ENCODE measurements around the gene ZFP28. TPM values are rescaled to one million over a fixed set of nuclear protein-coding genes. Genes with fewer than 3 reads are reported as not detected.

The ZFP28 gene
- total and polyA plus RNA-seq, 8 donors: 2.1 to 4.8 (median 2.8) TPM

GRCh38 chr19:56601375-56601774, 62.6 kb downstream of the ZFP28 start:
- H3K4me1 ChIP-seq: no peaks in the 10 kb centered on the region
- H3K9me3 ChIP-seq: peaks cover 0 to 4% (median 0%) of the 10 kb centered on the region in 4 donors
- no peaks in the 10 kb centered on the region for H3K27me3 ChIP-seq
- DNase-seq: no peak
- 90 to 92% methylated on average over 3 of the region's 3 CpGs for WGBS, 2 donors
- intact Hi-C loops (cut with DNase I): no loop called here
- no peak overlapping the region for H3K4me3 ChIP-seq
- no peak for TF ChIP-seq CTCF (IDR thresholded peaks at IDR 0.05)
- peaks cover 0 to 7% (median 0%) of the 10 kb centered on the region in 3 donors for H3K36me3 ChIP-seq
- ATAC-seq: no peak
- FAIRE-seq: no peak
- H3K27ac ChIP-seq: no peak overlapping the region

- Histone ChIP-seq H3K4me1 (no peaks in the 10 kb centered on the region), H3K9me3 (peaks cover 0 to 7% (median 0%) of the 10 kb centered on the region in 4 donors), H3K4me3 (no peak overlapping the region), H3K36me3 (peaks cover 0 to 7% (median 0%) of the 10 kb centered on the region in 3 donors), H3K27me3 (no peaks in the 10 kb centered on the region), H3K27ac (no peak overlapping the region)
- intact Hi-C loops (cut with DNase I): no loop called here
- ATAC-seq (no peak), FAIRE-seq (no peak), DNase-seq (no peak)
- TF ChIP-seq CTCF (IDR thresholded peaks at IDR 0.05): no peak
- WGBS, 2 donors: 78 to 84% methylated on average over 6 of the region's 6 CpGs
Measured at GRCh38 chr19:56603829-56604228, 65.1 kb downstream of the ZFP28 start.

Other genes starting within 250 kb of the ZFP28 start
- gene ZSCAN5A, start 224.1 kb upstream of the ZFP28 start, total RNA-seq: 1 to 10 TPM; 4.8 to 8.1 (median 6.2) TPM
- 1 to 10 TPM; 4.4 to 5.0 TPM for gene ZSCAN5A, start 224.1 kb upstream of the ZFP28 start, polyA plus RNA-seq
- 1 to 10 TPM; 1.2 to 2.0 (median 1.8) TPM for gene ZNF582, start 145.4 kb upstream of the ZFP28 start, total RNA-seq
- gene ZNF582, start 145.4 kb upstream of the ZFP28 start, polyA plus RNA-seq: 1 to 10 TPM; 1.6 to 2.6 TPM
- gene ZNF583, start 134.6 kb upstream of the ZFP28 start, total RNA-seq: 1 to 10 TPM; 1.7 to 3.4 (median 2.3) TPM
- gene ZNF583, start 134.6 kb upstream of the ZFP28 start, polyA plus RNA-seq: 1 to 10 TPM in 1 of 2 donors, under 1 TPM in 1; 0.84 to 1.9 TPM
- gene ZNF667, start 61.6 kb upstream of the ZFP28 start, total RNA-seq: 1 to 10 TPM in 3 of 6 donors, under 1 TPM in 3; 0.54 to 3.3 (median 0.99) TPM
- gene ZNF667, start 61.6 kb upstream of the ZFP28 start, polyA plus RNA-seq: 1 to 10 TPM; 2.0 to 4.5 TPM
- 1 to 10 TPM in 5 of 6 donors, under 1 TPM in 1; 0.73 to 5.4 (median 2.4) TPM for gene ZNF471, start 31.1 kb upstream of the ZFP28 start, total RNA-seq
- 1 to 10 TPM; 1.9 to 3.5 TPM for gene ZNF471, start 31.1 kb upstream of the ZFP28 start, polyA plus RNA-seq
- gene ZNF470, start 28.5 kb downstream of the ZFP28 start, total RNA-seq: 1 to 10 TPM; 1.3 to 2.9 (median 1.6) TPM
- 1 to 10 TPM; 1.5 to 3.0 TPM for gene ZNF470, start 28.5 kb downstream of the ZFP28 start, polyA plus RNA-seq
- gene ZNF71, start 56.4 kb downstream of the ZFP28 start, total RNA-seq: 1 to 10 TPM; 1.8 to 4.1 (median 2.2) TPM
- gene ZNF71, start 56.4 kb downstream of the ZFP28 start, polyA plus RNA-seq: 1 to 10 TPM; 1.8 to 1.9 TPM
- under 1 TPM in 3 of 6 donors, not detected in 3; 0.17 to 0.24 (median 0.19) TPM for gene SMIM17, start 104.2 kb downstream of the ZFP28 start, total RNA-seq
- under 1 TPM in 1 of 2 donors, not detected in 1; 0.09 TPM for gene SMIM17, start 104.2 kb downstream of the ZFP28 start, polyA plus RNA-seq
- gene ZNF835, start 132.8 kb downstream of the ZFP28 start, total RNA-seq: 1 to 10 TPM in 3 of 6 donors, under 1 TPM in 3; 0.86 to 4.8 (median 0.98) TPM
- gene ZNF835, start 132.8 kb downstream of the ZFP28 start, polyA plus RNA-seq: under 1 TPM; 0.34 to 0.73 TPM